Measurements from ENCODE around the gene RTCB.
"Not testable (repeated sequence)": the region's sequence is repeated elsewhere in the genome, so short reads cannot be mapped to it uniquely, and the experiment has no call there.

The RTCB gene

GRCh38 chr22:32389685-32390084, 22.4 kb downstream of the RTCB start:
- no peaks in the 10 kb centered on the region for H3K4me1 ChIP-seq (ENCODE audit: control insufficient read depth, insufficient read depth, low read length)
- no peak overlapping the region for H3K4me3 ChIP-seq (ENCODE audit: low read depth, low read length)
- peaks cover 21% of the 10 kb centered on the region for H3K36me3 ChIP-seq (ENCODE audit: control insufficient read depth, insufficient read depth, low read length)
- H3K9me3 ChIP-seq (ENCODE audit: control insufficient read depth, insufficient read depth, low read length): no peaks in the 10 kb centered on the region
- no peak overlapping the region for H3K9ac ChIP-seq (ENCODE audit: low read depth, low read length)
- no peaks in the 10 kb centered on the region for H3K27me3 ChIP-seq (ENCODE audit: control insufficient read depth, insufficient read depth, low read length)

- Histone ChIP-seq H3K9me3 (ENCODE audit: control insufficient read depth, insufficient read depth, low read length) (no peaks in the 10 kb centered on the region), H3K9ac (ENCODE audit: low read depth, low read length) (no peak overlapping the region), H3K4me3 (ENCODE audit: low read depth, low read length) (no peak overlapping the region), H3K27me3 (ENCODE audit: control insufficient read depth, insufficient read depth, low read length) (no peaks in the 10 kb centered on the region), H3K36me3 (ENCODE audit: control insufficient read depth, insufficient read depth, low read length) (peaks cover 13% of the 10 kb centered on the region), H3K4me1 (ENCODE audit: control insufficient read depth, insufficient read depth, low read length) (no peaks in the 10 kb centered on the region)
Measured at GRCh38 chr22:32385681-32386080, 26.4 kb downstream of the RTCB start.

GRCh38 chr22:32380991-32381390, 31.1 kb downstream of the RTCB start:
- Histone ChIP-seq H3K9me3 (ENCODE audit: control insufficient read depth, insufficient read depth, low read length) (no peaks in the 10 kb centered on the region), H3K9ac (ENCODE audit: low read depth, low read length) (no peak overlapping the region), H3K36me3 (ENCODE audit: control insufficient read depth, insufficient read depth, low read length) (no peaks in the 10 kb centered on the region), H3K4me3 (ENCODE audit: low read depth, low read length) (no peak overlapping the region), H3K4me1 (ENCODE audit: control insufficient read depth, insufficient read depth, low read length) (no peaks in the 10 kb centered on the region), H3K27me3 (ENCODE audit: control insufficient read depth, insufficient read depth, low read length) (no peaks in the 10 kb centered on the region)

DNA sequence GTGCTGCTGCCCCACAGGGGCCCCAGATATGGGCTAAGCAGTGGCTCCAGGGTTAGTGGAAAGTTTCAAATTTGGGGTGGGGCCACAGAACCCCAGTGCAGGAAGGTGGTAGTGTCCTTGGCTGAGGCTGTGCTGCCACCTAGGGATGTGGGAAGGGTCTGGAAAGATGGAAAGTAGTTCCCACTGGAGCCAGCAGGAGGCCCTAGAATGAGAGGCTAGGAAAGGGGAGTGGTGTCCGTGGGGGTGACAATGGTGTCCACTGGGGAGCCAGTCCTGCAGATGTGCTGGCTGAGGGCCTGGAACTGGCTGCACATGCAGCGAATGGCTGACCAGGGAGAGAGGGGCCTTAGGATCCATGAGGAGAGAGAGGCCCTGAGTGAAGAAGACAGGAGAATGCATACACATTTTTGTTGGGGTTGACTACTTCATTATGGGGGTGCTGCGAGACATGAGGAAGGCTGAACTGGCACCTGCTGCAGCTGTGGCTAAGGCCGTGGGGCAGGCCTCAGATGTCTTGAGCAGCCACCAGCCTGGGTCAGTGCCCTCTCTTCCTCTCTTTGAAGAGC, 33.3 kb downstream of the RTCB start:
- Histone ChIP-seq H3K4me3 (ENCODE audit: low read depth, low read length) (no peak overlapping the region), H3K4me1 (ENCODE audit: control insufficient read depth, insufficient read depth, low read length) (no peaks in the 10 kb centered on the region), H3K9me3 (ENCODE audit: control insufficient read depth, insufficient read depth, low read length) (no peaks in the 10 kb centered on the region), H3K9ac (ENCODE audit: low read depth, low read length) (no peak overlapping the region), H3K36me3 (ENCODE audit: control insufficient read depth, insufficient read depth, low read length) (no peaks in the 10 kb centered on the region), H3K27me3 (ENCODE audit: control insufficient read depth, insufficient read depth, low read length) (no peaks in the 10 kb centered on the region)

DNA sequence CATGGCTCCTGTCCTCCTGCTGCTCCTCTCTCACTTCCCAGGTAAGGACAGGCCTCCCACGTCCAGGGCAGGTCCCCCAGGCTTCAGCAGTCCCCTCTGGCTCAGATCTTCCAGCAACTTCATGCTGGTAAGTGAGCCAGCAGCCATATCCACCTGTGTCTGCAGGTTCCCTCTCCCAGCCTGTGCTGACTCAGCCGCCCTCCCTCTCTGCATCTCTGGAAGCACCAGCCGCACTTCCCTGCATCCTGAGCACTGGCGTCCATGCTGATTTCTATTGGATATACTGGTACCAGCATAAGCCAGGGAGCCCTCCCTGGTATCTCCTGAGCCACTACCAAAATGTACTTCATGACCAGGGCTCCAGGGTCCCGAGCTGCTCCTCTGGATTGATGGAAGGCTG, 35.4 kb downstream of the RTCB start:
- no peak overlapping the region for H3K4me3 ChIP-seq (ENCODE audit: low read depth, low read length)
- H3K36me3 ChIP-seq (ENCODE audit: control insufficient read depth, insufficient read depth, low read length): no peaks in the 10 kb centered on the region
- H3K9ac ChIP-seq (ENCODE audit: low read depth, low read length): no peak overlapping the region
- H3K27me3 ChIP-seq (ENCODE audit: control insufficient read depth, insufficient read depth, low read length): no peaks in the 10 kb centered on the region
- H3K4me1 ChIP-seq (ENCODE audit: control insufficient read depth, insufficient read depth, low read length): no peaks in the 10 kb centered on the region
- H3K9me3 ChIP-seq (ENCODE audit: control insufficient read depth, insufficient read depth, low read length): no peaks in the 10 kb centered on the region

DNA sequence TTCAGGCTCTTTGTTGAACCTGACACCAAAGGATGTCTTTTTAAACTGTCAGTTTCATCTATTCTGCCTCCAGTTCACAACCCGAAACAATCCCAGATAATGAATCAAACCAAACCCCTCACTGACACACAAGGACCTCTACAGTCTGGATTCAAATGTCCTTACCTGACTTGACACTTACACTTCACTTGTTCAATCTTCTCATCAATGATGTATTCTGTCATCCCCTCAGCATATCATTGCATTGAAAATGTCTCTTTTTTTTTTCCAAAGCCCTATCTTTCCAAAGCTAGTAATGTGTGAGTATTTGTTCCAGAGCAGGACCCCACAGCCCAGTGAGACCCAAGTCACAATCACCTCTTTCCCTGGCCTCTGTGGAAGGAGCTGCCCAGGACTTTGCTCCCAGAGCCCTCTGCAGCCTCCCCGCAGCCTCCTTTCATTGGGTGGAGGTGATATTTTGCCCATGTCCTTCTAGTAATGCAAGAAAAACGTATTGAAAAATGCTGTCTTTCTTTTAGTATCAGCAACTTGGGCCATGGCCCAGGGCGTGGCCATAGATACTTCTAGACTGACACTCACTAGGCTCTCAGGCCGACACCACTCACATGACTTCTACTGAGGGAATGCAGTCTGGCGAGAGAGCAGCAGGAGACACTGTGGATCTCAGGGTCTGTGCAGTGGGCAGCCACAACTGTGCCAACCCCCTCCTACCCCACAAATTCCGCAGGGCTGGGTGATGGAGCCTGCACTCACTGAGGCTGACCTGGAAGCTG, 36.2 kb downstream of the RTCB start:
- H3K4me3 ChIP-seq (ENCODE audit: low read depth, low read length): no peak overlapping the region
- no peaks in the 10 kb centered on the region for H3K9me3 ChIP-seq (ENCODE audit: control insufficient read depth, insufficient read depth, low read length)
- H3K9ac ChIP-seq (ENCODE audit: low read depth, low read length): no peak overlapping the region
- no peaks in the 10 kb centered on the region for H3K36me3 ChIP-seq (ENCODE audit: control insufficient read depth, insufficient read depth, low read length)
- H3K27me3 ChIP-seq (ENCODE audit: control insufficient read depth, insufficient read depth, low read length): no peaks in the 10 kb centered on the region
- H3K4me1 ChIP-seq (ENCODE audit: control insufficient read depth, insufficient read depth, low read length): no peaks in the 10 kb centered on the region

GRCh38 chr22:32364210-32364609, 47.8 kb downstream of the RTCB start:
- no peaks in the 10 kb centered on the region for H3K27me3 ChIP-seq (ENCODE audit: control insufficient read depth, insufficient read depth, low read length)
- no peaks in the 10 kb centered on the region for H3K4me1 ChIP-seq (ENCODE audit: control insufficient read depth, insufficient read depth, low read length)
- H3K9me3 ChIP-seq (ENCODE audit: control insufficient read depth, insufficient read depth, low read length): no peaks in the 10 kb centered on the region
- no peak overlapping the region for H3K9ac ChIP-seq (ENCODE audit: low read depth, low read length)
- no peaks in the 10 kb centered on the region for H3K36me3 ChIP-seq (ENCODE audit: control insufficient read depth, insufficient read depth, low read length)
- H3K4me3 ChIP-seq (ENCODE audit: low read depth, low read length): no peak overlapping the region

DNA sequence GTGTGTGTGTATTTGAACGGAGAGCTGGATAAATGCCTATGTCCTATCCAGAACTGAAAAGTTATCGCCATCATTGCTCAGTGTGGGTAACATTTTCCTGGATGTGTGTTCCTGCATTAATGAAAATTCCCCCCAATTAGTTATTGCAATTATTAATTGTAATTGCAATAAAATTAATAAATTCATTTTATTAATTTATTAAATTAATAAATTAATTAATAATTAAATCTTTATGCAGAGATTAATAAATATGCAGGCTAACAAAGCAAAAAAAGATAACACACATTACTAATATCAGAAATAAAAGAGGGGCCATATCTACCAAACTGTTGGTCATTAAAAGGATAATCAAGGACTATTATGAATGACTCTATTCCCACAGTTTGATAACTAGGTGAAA, 50.8 kb downstream of the RTCB start:
- H3K9ac ChIP-seq (ENCODE audit: low read depth, low read length): no peak overlapping the region
- no peak overlapping the region for H3K4me3 ChIP-seq (ENCODE audit: low read depth, low read length)
- H3K27me3 ChIP-seq (ENCODE audit: control insufficient read depth, insufficient read depth, low read length): no peaks in the 10 kb centered on the region
- no peaks in the 10 kb centered on the region for H3K36me3 ChIP-seq (ENCODE audit: control insufficient read depth, insufficient read depth, low read length)
- no peaks in the 10 kb centered on the region for H3K4me1 ChIP-seq (ENCODE audit: control insufficient read depth, insufficient read depth, low read length)
- H3K9me3 ChIP-seq (ENCODE audit: control insufficient read depth, insufficient read depth, low read length): no peaks in the 10 kb centered on the region

DNA sequence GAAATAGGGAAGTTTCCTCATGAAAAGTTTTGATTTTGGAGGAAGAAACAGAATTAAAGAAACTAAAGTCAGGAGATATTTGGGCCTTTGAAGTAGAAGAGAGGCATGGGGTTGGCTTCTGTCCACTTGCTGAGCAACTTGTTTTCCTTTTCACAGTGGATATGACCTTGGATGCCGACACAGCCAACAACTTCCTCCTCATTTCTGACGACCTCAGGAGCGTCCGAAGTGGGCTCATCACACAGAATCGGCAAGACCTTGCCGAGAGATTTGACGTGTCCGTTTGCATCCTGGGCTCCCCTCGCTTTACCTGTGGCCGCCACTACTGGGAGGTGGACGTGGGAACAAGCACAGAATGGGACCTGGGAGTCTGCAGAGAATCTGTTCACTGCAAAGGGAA, 52.0 kb downstream of the RTCB start:
- H3K9ac ChIP-seq (ENCODE audit: low read depth, low read length); H3K9me3 ChIP-seq (ENCODE audit: control insufficient read depth, insufficient read depth, low read length); H3K4me3 ChIP-seq (ENCODE audit: low read depth, low read length); H3K36me3 ChIP-seq (ENCODE audit: control insufficient read depth, insufficient read depth, low read length); H3K27me3 ChIP-seq (ENCODE audit: control insufficient read depth, insufficient read depth, low read length); H3K4me1 ChIP-seq (ENCODE audit: control insufficient read depth, insufficient read depth, low read length): not testable (repeated sequence)

- not testable (repeated sequence) for H3K4me1 ChIP-seq (ENCODE audit: control insufficient read depth, insufficient read depth, low read length); H3K36me3 ChIP-seq (ENCODE audit: control insufficient read depth, insufficient read depth, low read length); H3K9ac ChIP-seq (ENCODE audit: low read depth, low read length); H3K4me3 ChIP-seq (ENCODE audit: low read depth, low read length); H3K9me3 ChIP-seq (ENCODE audit: control insufficient read depth, insufficient read depth, low read length); H3K27me3 ChIP-seq (ENCODE audit: control insufficient read depth, insufficient read depth, low read length)
Measured at GRCh38 chr22:32357567-32357966, 54.5 kb downstream of the RTCB start, which contains the start of gene RFPL3. Gene RFPL3, plus strand, starts transcription at chr22:32357867. Its CDS starts 205 bp downstream, at chr22:32358072.

- no peak overlapping the region for H3K9ac ChIP-seq (ENCODE audit: low read depth, low read length)
- H3K9me3 ChIP-seq (ENCODE audit: control insufficient read depth, insufficient read depth, low read length): no peaks in the 10 kb centered on the region
- H3K4me1 ChIP-seq (ENCODE audit: control insufficient read depth, insufficient read depth, low read length): no peaks in the 10 kb centered on the region
- no peak overlapping the region for H3K4me3 ChIP-seq (ENCODE audit: low read depth, low read length)
- no peaks in the 10 kb centered on the region for H3K27me3 ChIP-seq (ENCODE audit: control insufficient read depth, insufficient read depth, low read length)
- no peaks in the 10 kb centered on the region for H3K36me3 ChIP-seq (ENCODE audit: control insufficient read depth, insufficient read depth, low read length)
Measured at GRCh38 chr22:32355760-32356159, 56.3 kb downstream of the RTCB start.

All from iPS-15b (cell line).